ENCODE measurements around the gene TMEM225. TPM values are rescaled to one million over a fixed set of nuclear protein-coding genes. Genes with fewer than 3 reads are reported as not detected.

The TMEM225 gene, protein sequence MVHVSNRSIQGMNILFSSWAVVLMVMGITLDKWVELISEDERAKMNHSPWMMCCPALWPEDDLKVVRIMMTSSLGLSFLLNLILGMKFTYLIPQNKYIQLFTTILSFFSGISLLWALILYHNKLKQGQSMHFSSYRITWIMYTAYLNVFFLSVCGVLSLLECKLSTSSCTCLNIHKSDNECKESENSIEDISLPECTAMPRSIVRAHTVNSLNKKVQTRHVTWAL
- total RNA-seq (2022; extraction: Qiagen RNA extraction) = not detected in 5 replicates

DNA sequence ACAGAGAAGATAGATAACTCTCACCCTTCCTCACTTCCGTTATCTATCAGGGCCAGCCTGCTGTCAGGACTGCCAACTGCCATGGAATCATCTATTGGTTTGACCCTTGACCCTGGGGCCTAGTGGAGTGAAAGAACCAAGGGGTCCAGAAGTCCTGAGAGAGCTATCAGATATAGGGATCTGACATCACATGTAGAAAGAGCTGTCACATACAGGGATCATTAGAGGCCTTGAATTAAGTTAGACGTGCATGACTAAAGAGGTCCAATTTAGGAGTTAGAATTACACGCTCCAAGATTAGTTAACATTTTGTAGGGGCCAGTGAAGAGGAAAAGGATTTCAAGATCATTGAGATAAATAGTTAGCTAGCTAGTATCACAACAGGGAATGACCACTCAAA is at the start of gene TMEM225:
Gene TMEM225 (minus strand): TSS at position 101 of the 400 bp plus-strand sequence. CDS start 245 bp downstream, outside the sequence.

DNA sequence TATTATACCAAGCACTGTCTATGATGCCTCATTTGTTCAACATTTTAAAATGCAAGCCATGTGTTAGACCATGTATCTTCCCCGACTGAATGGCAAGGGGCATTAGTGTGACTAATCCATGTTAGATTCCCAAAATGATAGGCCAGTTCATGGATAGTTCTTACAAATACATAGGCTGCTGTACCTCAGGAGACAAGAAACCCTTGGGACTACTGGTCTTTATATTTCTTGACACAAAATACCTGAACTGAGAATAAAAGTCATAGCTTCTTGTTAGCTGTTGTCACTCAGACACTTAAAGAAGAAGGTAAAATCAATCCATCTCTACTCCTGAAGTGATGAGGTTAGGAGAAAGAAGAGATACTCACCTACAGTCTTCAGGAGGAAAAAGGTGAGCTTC is 16.4 kb upstream of the TMEM225 start, which contains the start of gene OR8D4:
Gene OR8D4 (plus strand): TSS at position 301 of the 400 bp plus-strand sequence. CDS start 4,265 bp downstream, outside the sequence.

Other genes with a start within 250 kb of the TMEM225 start
- 0.08 to 0.25 TPM (median 0.17 TPM) in 5 replicates for gene SCN3B, start 231.0 kb downstream of the TMEM225 start, total RNA-seq (2022; extraction: Qiagen RNA extraction)
- gene ZNF202, start 144.0 kb downstream of the TMEM225 start, total RNA-seq (2022; extraction: Qiagen RNA extraction) = 8.1 to 9.4 TPM (median 8.8 TPM) in 5 replicates
- gene OR6X1, start 131.2 kb downstream of the TMEM225 start, total RNA-seq (2022; extraction: Qiagen RNA extraction) = not detected in 5 replicates
- gene OR6M1, start 79.3 kb downstream of the TMEM225 start, total RNA-seq (2022; extraction: Qiagen RNA extraction) = not detected in 5 replicates
- gene OR8D4, start 16.5 kb upstream of the TMEM225 start, total RNA-seq (2022; extraction: Qiagen RNA extraction) = not detected in 5 replicates
- not detected in 5 replicates for gene OR4D5, start 53.9 kb upstream of the TMEM225 start, total RNA-seq (2022; extraction: Qiagen RNA extraction)
- gene OR6T1, start 58.2 kb upstream of the TMEM225 start, total RNA-seq (2022; extraction: Qiagen RNA extraction) = not detected in 5 replicates
- gene OR10S1, start 92.1 kb upstream of the TMEM225 start, total RNA-seq (2022; extraction: Qiagen RNA extraction) = not detected in 5 replicates
- gene OR10G6, start 109.5 kb upstream of the TMEM225 start, total RNA-seq (2022; extraction: Qiagen RNA extraction) = not detected in 5 replicates
- gene OR10G4, start 127.3 kb upstream of the TMEM225 start, total RNA-seq (2022; extraction: Qiagen RNA extraction) = not detected in 5 replicates
- gene OR10G9, start 137.3 kb upstream of the TMEM225 start, total RNA-seq (2022; extraction: Qiagen RNA extraction) = not detected in 5 replicates
- not detected in 5 replicates for gene OR10G8, start 141.1 kb upstream of the TMEM225 start, total RNA-seq (2022; extraction: Qiagen RNA extraction)
- not detected in 5 replicates for gene OR10G7, start 155.7 kb upstream of the TMEM225 start, total RNA-seq (2022; extraction: Qiagen RNA extraction)
- gene VWA5A, start 229.8 kb upstream of the TMEM225 start, total RNA-seq (2022; extraction: Qiagen RNA extraction) = 0.16 to 0.36 TPM (median 0.28 TPM) in 5 replicates

Measured in A549 treated with Mapracorat at 1 μM for 4 hours (cell line).